ENCODE results near the gene HACD1.

Gene HACD1

GRCh38 chr10:17650416-17650815 is 33.2 kb upstream of the HACD1 start:
- H3K4me1 ChIP-seq (ENCODE audit: control insufficient read depth, insufficient read depth, low read length) = peaks cover 7% of the 10 kb centered on the region
- no peak overlapping the region for H3K27ac ChIP-seq (ENCODE audit: low read depth, low read length)
- H3K36me3 ChIP-seq (ENCODE audit: control insufficient read depth, insufficient read depth, low read length) = no peaks in the 10 kb centered on the region
- no peaks in the 10 kb centered on the region for H3K27me3 ChIP-seq (ENCODE audit: control insufficient read depth, insufficient read depth, low read length)
- H3K9ac ChIP-seq (ENCODE audit: low read length) = no peak overlapping the region
- no peak overlapping the region for H3K4me3 ChIP-seq (ENCODE audit: low read length)

GRCh38 chr10:17649836-17650235 is 32.7 kb upstream of the HACD1 start:
- H3K36me3 ChIP-seq (ENCODE audit: control insufficient read depth, insufficient read depth, low read length) = no peaks in the 10 kb centered on the region
- no peak overlapping the region for H3K27ac ChIP-seq (ENCODE audit: low read depth, low read length)
- no peak overlapping the region for H3K9ac ChIP-seq (ENCODE audit: low read length)
- no peaks in the 10 kb centered on the region for H3K27me3 ChIP-seq (ENCODE audit: control insufficient read depth, insufficient read depth, low read length)
- no peak overlapping the region for H3K4me3 ChIP-seq (ENCODE audit: low read length)
- H3K4me1 ChIP-seq (ENCODE audit: control insufficient read depth, insufficient read depth, low read length) = peaks cover 10% of the 10 kb centered on the region

- Histone ChIP-seq H3K27me3 (ENCODE audit: control insufficient read depth, insufficient read depth, low read length) (no peaks in the 10 kb centered on the region), H3K27ac (ENCODE audit: low read depth, low read length) (no peak overlapping the region), H3K4me3 (ENCODE audit: low read length) (no peak overlapping the region), H3K9ac (ENCODE audit: low read length) (no peak overlapping the region), H3K4me1 (ENCODE audit: control insufficient read depth, insufficient read depth, low read length) (peaks cover 10% of the 10 kb centered on the region), H3K36me3 (ENCODE audit: control insufficient read depth, insufficient read depth, low read length) (no peaks in the 10 kb centered on the region)
Measured at GRCh38 chr10:17649052-17649451, 31.9 kb upstream of the HACD1 start.

GRCh38 chr10:17648243-17649035 is 31.3 kb upstream of the HACD1 start:
- Histone ChIP-seq H3K27ac (ENCODE audit: low read depth, low read length) (no peak overlapping the region), H3K4me1 (ENCODE audit: control insufficient read depth, insufficient read depth, low read length) (peaks cover 10% of the 10 kb centered on the region), H3K36me3 (ENCODE audit: control insufficient read depth, insufficient read depth, low read length) (no peaks in the 10 kb centered on the region)

GRCh38 chr10:17647326-17647725 is 30.2 kb upstream of the HACD1 start:
- no peak overlapping the region for H3K9ac ChIP-seq (ENCODE audit: low read length)

More at GRCh38 chr10:17648243-17649035, 31.3 kb upstream of the HACD1 start:
- H3K9ac ChIP-seq (ENCODE audit: low read length) = no peak overlapping the region
- peak overlapping the region; percentile 1 for H3K4me3 ChIP-seq (ENCODE audit: low read length)
- H3K27me3 ChIP-seq (ENCODE audit: control insufficient read depth, insufficient read depth, low read length) = no peaks in the 10 kb centered on the region

GRCh38 chr10:17645621-17646345 is 28.6 kb upstream of the HACD1 start:
- Histone ChIP-seq H3K9ac (ENCODE audit: low read length) (no peak overlapping the region), H3K4me3 (ENCODE audit: low read length) (peak overlapping the region; percentile 20), H3K4me1 (ENCODE audit: control insufficient read depth, insufficient read depth, low read length) (peaks cover 12% of the 10 kb centered on the region), H3K27ac (ENCODE audit: low read depth, low read length) (no peak overlapping the region), H3K36me3 (ENCODE audit: control insufficient read depth, insufficient read depth, low read length) (no peaks in the 10 kb centered on the region), H3K27me3 (ENCODE audit: control insufficient read depth, insufficient read depth, low read length) (no peaks in the 10 kb centered on the region)

More at GRCh38 chr10:17647326-17647725, 30.2 kb upstream of the HACD1 start:
- H3K4me3 ChIP-seq (ENCODE audit: low read length) = no peak overlapping the region
- H3K36me3 ChIP-seq (ENCODE audit: control insufficient read depth, insufficient read depth, low read length) = no peaks in the 10 kb centered on the region
- H3K27me3 ChIP-seq (ENCODE audit: control insufficient read depth, insufficient read depth, low read length) = no peaks in the 10 kb centered on the region
- peaks cover 12% of the 10 kb centered on the region for H3K4me1 ChIP-seq (ENCODE audit: control insufficient read depth, insufficient read depth, low read length)
- no peak overlapping the region for H3K27ac ChIP-seq (ENCODE audit: low read depth, low read length)

GRCh38 chr10:17644485-17644943 is 27.3 kb upstream of the HACD1 start:
- Histone ChIP-seq H3K36me3 (ENCODE audit: control insufficient read depth, insufficient read depth, low read length) (no peaks in the 10 kb centered on the region), H3K27ac (ENCODE audit: low read depth, low read length) (peak overlapping the region; percentile 97), H3K4me1 (ENCODE audit: control insufficient read depth, insufficient read depth, low read length) (peaks cover 12% of the 10 kb centered on the region), H3K4me3 (ENCODE audit: low read length) (peak overlapping the region; percentile 87), H3K27me3 (ENCODE audit: control insufficient read depth, insufficient read depth, low read length) (no peaks in the 10 kb centered on the region), H3K9ac (ENCODE audit: low read length) (peak overlapping the region; percentile 81)

GRCh38 chr10:17643755-17644484 is 26.7 kb upstream of the HACD1 start, which contains the start of gene STAM:
Gene STAM, plus strand, starts transcription at chr10:17644151. Its CDS starts 189 bp downstream, at chr10:17644340.
- peak within 1 kb of the TSS; percentile 97 for H3K27ac ChIP-seq (ENCODE audit: low read depth, low read length)
- H3K4me3 ChIP-seq (ENCODE audit: low read length) = peak within 1 kb of the TSS; percentile 87
- peaks cover 12% of the 10 kb centered on the region for H3K4me1 ChIP-seq (ENCODE audit: control insufficient read depth, insufficient read depth, low read length)
- H3K9ac ChIP-seq (ENCODE audit: low read length) = peak within 1 kb of the TSS; percentile 81
- H3K27me3 ChIP-seq (ENCODE audit: control insufficient read depth, insufficient read depth, low read length) = no peaks in the 10 kb centered on the region
- no peaks in the 10 kb centered on the region for H3K36me3 ChIP-seq (ENCODE audit: control insufficient read depth, insufficient read depth, low read length)

GRCh38 chr10:17643339-17643754 is 26.2 kb upstream of the HACD1 start:
- peak overlapping the region; percentile 97 for H3K27ac ChIP-seq (ENCODE audit: low read depth, low read length)
- H3K36me3 ChIP-seq (ENCODE audit: control insufficient read depth, insufficient read depth, low read length) = no peaks in the 10 kb centered on the region
- peaks cover 12% of the 10 kb centered on the region for H3K4me1 ChIP-seq (ENCODE audit: control insufficient read depth, insufficient read depth, low read length)
- peak overlapping the region; percentile 43 for H3K9ac ChIP-seq (ENCODE audit: low read length)
- H3K27me3 ChIP-seq (ENCODE audit: control insufficient read depth, insufficient read depth, low read length) = no peaks in the 10 kb centered on the region
- peak overlapping the region; percentile 87 for H3K4me3 ChIP-seq (ENCODE audit: low read length)

- H3K27ac ChIP-seq (ENCODE audit: low read depth, low read length) = no peak overlapping the region
- no peaks in the 10 kb centered on the region for H3K27me3 ChIP-seq (ENCODE audit: control insufficient read depth, insufficient read depth, low read length)
- H3K4me3 ChIP-seq (ENCODE audit: low read length) = no peak overlapping the region
- peaks cover 5% of the 10 kb centered on the region for H3K4me1 ChIP-seq (ENCODE audit: control insufficient read depth, insufficient read depth, low read length)
- no peaks in the 10 kb centered on the region for H3K36me3 ChIP-seq (ENCODE audit: control insufficient read depth, insufficient read depth, low read length)
- no peak overlapping the region for H3K9ac ChIP-seq (ENCODE audit: low read length)
Measured at GRCh38 chr10:17640331-17640816, 23.2 kb upstream of the HACD1 start.

- H3K27ac ChIP-seq (ENCODE audit: low read depth, low read length) = no peak overlapping the region
Measured at GRCh38 chr10:17637869-17638268, 20.7 kb upstream of the HACD1 start.

GRCh38 chr10:17633353-17633752 is 16.2 kb upstream of the HACD1 start:
- no peaks in the 10 kb centered on the region for H3K27me3 ChIP-seq (ENCODE audit: control insufficient read depth, insufficient read depth, low read length)
- no peak overlapping the region for H3K9ac ChIP-seq (ENCODE audit: low read length)
- no peaks in the 10 kb centered on the region for H3K4me1 ChIP-seq (ENCODE audit: control insufficient read depth, insufficient read depth, low read length)
- H3K27ac ChIP-seq (ENCODE audit: low read depth, low read length) = no peak overlapping the region
- H3K36me3 ChIP-seq (ENCODE audit: control insufficient read depth, insufficient read depth, low read length) = no peaks in the 10 kb centered on the region
- no peak overlapping the region for H3K4me3 ChIP-seq (ENCODE audit: low read length)

More at GRCh38 chr10:17637869-17638268, 20.7 kb upstream of the HACD1 start:
- Histone ChIP-seq H3K4me1 (ENCODE audit: control insufficient read depth, insufficient read depth, low read length) (no peaks in the 10 kb centered on the region), H3K27me3 (ENCODE audit: control insufficient read depth, insufficient read depth, low read length) (no peaks in the 10 kb centered on the region), H3K36me3 (ENCODE audit: control insufficient read depth, insufficient read depth, low read length) (no peaks in the 10 kb centered on the region), H3K9ac (ENCODE audit: low read length) (no peak overlapping the region), H3K4me3 (ENCODE audit: low read length) (no peak overlapping the region)

All from rectal smooth muscle tissue (tissue), 1 donor.